ENCODE data around the gene PDGFRA.

DNA sequence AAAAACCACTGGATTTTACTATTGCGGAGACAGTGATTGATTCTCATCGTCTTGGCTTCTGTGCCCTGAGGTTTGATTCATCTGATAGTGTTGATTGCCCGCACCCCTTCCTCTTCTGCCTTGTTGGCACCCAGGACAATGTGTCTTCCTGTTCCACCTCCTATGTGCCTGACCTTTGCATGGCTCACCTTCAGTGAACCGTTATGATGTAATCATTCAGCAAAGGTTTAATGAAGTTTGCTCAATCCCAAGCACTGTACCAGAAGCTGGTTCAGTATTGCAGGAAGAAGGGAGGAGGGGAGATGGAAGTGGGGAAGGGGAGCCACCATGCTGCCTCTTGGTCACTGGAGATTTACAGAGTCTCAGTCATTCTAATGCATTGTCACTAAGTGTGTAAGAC is 36.3 kb downstream of the PDGFRA start:
- TF ChIP-seq POLR2A (IDR thresholded peaks at IDR 0.05) (no peak), CTCF (IDR thresholded peaks at IDR 0.05) (no peak)
